NCI-H2196 treated with DMSO at 0.1 percent for 48 hours (cell line): ENCODE results near the gene MLNR.

Source experiments
- DNase-seq: peaks from one replicate; lab custom pipeline; 2025; ENCODE audit not compliant: unreplicated experiment; lab: John Stamatoyannopoulos, UW

Gene MLNR

DNA sequence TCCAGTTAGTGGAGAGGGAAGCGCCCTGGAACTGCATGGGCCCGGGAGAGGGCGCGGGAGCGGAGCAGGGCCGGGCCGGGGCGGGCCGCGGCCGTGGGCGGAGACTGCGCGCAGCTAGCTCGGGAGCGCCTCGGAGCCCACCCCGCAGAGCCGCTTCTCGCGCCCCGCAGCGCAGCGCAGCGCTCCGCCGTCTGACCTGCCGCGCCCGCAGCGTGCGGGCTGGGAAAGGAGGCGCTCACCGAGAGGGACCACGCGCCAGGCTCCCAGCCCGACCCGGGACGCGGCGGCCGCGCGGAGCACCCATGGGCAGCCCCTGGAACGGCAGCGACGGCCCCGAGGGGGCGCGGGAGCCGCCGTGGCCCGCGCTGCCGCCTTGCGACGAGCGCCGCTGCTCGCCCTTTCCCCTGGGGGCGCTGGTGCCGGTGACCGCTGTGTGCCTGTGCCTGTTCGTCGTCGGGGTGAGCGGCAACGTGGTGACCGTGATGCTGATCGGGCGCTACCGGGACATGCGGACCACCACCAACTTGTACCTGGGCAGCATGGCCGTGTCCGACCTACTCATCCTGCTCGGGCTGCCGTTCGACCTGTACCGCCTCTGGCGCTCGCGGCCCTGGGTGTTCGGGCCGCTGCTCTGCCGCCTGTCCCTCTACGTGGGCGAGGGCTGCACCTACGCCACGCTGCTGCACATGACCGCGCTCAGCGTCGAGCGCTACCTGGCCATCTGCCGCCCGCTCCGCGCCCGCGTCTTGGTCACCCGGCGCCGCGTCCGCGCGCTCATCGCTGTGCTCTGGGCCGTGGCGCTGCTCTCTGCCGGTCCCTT lies at the start of gene MLNR:
TSS of gene MLNR (plus strand) at position 303 of the 820 bp plus-strand sequence. CDS start at position 303, 0 bp downstream.
- DNase-seq = no peak

DNA sequence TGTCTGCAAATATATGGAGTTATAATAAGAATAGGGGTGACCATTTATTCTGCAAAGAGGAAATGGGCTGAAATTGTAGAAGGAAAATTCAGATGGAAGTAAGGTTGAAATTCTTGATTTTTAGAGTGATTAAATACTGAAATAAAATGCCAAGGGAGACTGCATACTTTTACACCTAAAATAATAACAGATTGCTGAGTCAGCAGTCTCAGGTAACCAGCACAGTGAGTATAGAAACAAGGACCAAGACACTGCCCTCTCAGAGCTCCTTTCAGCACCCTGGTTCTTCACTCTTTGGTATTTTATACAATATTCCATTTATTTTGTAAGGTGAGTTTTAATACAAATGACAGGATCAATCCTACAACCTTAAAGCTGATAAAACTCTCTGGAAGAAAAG lies 48.8 kb upstream of the MLNR start:
- no peak for DNase-seq

DNA sequence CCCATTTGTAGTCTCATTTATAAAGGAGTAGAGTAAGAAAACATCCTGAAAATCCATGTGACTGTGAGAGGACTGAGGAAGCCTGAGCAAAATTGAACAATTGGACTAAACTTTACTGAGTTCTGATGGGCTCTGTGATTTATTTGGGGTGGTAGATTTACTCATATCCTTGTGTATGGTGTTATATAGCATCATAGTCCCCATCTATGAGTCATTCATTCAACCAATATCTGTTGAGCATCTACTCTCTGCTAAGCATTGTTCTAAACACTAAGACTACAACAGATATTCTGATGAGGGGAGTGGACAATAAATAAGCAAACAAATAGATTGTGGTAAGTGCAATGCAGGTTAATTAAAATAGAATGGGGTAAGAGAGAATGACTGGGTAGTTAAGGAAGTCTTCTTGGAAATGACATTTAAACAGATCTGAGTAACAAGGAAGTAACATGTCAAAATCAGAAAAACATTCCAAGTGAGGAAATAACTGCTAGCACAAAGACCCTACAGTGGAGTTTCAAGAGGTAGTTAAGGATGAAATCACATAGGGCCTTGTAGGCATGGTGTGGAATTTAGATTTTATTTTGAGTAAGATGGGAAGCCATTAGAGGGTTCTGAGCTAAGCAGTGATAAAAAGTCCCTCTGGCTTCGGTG lies 36.3 kb upstream of the MLNR start:
- DNase-seq = no peak

DNA sequence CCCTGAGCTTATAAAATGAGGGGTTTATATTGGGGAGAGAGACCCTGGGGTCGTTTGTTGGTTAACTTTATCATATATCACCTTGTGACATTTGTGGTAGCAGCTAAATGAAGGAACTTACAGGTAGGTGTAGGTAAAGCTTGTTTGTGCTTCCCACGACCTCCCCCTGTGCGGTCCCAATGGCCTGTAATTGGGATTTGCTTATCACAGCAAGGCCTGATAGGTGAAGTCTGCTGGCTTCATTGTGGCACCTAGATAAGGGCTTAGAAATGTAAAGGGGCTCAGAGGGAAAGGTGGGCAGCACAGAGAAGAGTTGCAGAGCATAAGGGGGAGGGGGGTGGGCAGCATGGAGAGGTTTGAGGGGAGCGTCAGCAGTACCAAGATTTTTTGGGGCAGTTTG lies 35.5 kb upstream of the MLNR start:
- no peak for DNase-seq

- DNase-seq = no peak
Observed at GRCh38 chr13:49185264-49185663, 34.9 kb upstream of the MLNR start.

DNA sequence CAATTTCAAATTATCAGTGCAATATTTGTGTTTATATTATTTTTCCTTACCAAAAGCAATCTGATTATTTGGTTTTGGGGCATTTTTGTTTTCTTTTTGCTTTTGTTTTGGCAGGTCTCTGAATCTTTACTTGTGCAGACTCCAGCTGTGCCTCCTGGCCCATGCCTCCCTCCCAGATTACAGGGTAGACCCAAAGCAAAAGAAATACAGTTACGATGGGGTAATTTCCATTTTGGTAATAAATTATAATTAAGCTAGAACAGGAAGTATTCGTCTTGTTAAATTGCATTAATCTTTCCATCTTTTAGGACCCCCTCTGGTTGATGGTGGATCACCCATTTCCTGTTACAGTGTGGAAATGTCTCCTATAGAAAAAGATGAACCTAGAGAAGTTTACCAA lies 29.2 kb upstream of the MLNR start:
- no peak for DNase-seq

DNA sequence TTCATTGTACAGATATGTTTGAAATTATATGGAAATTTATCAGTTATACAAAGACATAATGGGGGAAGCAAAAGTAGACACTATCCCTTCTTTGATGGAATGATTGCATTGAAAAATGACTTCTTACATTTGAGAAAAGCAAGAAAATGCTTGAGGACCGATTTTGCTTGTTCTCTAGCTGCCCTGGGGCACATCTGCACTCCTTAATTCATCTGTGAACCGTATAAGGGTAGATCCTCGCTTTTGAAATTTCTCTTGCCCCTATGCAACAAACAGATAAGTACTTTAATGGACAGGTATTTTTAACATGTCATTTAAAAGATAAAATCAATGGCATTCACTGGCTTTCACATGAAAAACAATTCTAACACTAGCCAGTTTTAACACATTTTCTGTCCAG lies 13.5 kb upstream of the MLNR start:
- no peak for DNase-seq

GRCh38 chr13:49208619-49209018 lies 11.5 kb upstream of the MLNR start:
- DNase-seq = no peak

GRCh38 chr13:49210114-49210513 lies 10.0 kb upstream of the MLNR start:
- DNase-seq = no peak

- DNase-seq = no peak
Observed at GRCh38 chr13:49210669-49211068, 9.5 kb upstream of the MLNR start.

DNA sequence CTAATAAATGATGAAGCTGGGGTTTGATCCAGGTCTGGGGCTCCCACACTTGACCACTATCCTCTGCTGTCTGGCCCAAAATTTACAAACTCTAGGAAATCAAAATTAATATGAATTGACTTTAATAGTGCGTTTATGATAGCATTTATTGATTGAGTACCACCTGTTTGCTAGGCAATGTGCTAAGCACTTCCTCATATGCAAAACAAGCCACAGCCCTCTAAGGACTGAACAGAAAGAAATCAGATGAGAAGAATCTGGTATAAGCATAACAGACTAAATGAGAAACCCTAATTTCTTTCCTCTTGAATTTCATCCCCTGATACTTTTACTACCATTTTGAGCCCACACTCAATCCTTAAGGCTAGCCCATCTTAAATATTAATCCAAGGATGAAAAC lies 6.6 kb upstream of the MLNR start:
- no peak for DNase-seq

DNA sequence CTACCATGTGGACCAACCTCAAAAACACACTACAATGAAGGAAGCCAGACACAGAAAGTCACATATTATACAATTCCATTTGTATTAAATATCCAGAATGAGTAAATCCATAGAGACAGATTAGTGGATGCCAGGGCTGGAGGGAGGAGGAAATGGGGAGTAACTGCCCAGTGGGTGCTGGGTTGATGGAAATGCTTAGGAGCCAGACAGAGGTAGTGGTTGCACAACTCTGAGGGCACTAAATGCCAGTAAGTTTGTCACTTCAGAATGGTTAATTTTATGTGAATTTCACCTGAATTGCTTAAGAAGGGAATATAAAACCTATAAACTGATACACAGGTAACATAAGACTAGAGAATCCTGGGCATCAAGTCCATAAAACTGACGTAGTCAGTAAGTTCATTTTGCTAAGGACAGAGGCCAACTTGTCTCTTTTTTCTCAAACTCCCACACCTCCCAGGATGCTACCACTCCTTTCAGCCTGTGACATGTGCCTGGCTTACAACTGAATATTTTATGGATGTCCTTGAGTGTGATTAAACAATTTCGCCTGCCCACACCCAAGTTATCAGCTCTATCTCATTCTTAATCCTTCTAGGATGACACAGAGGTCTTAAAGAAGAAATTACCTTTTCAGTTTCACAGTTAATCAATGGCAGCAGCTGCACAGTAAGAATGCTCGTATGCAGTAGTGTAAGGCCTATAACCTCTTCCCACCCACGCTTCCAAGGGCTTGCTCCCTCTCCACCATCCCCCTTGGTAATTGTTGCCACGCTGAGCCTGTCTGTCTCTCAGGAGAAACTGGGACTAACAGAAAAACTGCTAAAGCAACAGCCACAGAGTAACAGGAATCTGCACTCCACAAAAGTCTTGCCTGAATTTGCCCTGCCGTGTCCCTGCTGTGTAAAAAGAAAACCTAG lies 5.9 kb upstream of the MLNR start:
- no peak for DNase-seq

DNA sequence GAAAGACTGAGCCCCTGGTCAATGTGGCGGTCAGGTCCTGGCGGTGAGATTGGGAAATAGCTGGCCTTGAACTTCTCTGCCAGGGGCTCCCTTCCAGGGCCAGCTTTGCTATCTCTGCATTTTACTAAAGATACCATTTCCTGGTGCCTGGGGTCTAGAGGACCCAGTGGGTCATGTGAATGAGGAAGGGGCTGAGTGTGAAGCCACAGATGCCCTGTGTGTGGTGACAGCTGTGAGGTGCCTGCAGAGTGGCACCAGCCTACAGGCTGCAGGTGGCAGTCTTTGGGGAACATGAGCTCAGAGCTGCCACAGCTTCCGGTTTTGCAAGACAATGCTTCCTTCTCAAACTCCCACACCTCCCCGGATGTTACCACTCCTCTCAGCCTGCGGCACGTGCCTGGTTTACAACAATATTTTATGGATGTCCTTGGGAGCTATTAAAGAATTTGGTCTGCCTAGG lies 5.2 kb upstream of the MLNR start:
- no peak for DNase-seq

GRCh38 chr13:49216334-49216733 lies 3.8 kb upstream of the MLNR start:
- DNase-seq = no peak

- DNase-seq = no peak
Observed at GRCh38 chr13:49217962-49218492, 2.1 kb upstream of the MLNR start.

DNA sequence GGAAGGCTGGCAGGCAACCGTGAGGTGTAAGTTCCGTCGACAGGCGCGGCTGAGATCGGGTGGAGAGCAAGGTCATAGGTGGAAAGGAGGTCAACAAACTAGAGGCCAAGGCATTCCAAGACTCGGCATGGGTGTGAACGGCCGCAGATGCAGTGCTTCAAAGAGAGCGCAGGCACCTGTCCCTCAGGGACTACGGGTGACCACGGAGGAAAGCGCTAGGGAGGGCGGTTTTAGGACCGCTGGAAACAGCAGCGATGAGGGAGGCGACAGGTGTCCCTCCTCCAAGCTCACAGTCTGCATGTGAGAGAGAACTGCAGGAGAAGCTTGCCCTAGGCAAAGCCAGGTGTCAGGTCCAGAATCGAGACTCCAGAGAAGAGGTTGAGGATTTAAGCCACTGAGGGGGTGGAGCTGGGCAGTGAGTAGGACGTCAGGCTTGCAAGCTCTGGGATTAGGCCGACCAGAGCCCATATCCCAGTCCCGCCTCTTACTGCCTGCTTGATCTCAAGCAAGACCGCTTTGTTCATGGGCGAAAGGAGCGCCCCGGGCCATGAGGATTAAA lies 1.6 kb upstream of the MLNR start:
- DNase-seq = no peak

DNA sequence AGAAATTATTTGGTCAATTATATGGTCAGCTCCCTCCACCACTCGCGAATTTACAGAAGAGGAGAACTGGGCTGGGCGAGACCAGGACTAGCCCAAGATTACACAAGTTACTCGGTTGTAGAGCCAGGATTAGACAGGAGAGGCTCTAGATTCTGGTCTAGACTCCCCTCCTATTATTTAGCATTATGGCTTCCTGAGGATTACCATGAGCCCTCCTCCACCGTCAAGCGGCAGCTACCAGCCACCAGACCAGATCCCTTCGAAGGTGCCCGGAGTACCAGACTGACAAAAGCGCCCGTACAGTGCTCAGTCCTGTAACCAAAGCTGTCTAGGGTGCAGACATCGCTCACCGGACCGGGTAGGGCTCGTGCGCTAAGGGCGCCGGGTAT lies 497 bp upstream of the MLNR start:
- no peak for DNase-seq

DNA sequence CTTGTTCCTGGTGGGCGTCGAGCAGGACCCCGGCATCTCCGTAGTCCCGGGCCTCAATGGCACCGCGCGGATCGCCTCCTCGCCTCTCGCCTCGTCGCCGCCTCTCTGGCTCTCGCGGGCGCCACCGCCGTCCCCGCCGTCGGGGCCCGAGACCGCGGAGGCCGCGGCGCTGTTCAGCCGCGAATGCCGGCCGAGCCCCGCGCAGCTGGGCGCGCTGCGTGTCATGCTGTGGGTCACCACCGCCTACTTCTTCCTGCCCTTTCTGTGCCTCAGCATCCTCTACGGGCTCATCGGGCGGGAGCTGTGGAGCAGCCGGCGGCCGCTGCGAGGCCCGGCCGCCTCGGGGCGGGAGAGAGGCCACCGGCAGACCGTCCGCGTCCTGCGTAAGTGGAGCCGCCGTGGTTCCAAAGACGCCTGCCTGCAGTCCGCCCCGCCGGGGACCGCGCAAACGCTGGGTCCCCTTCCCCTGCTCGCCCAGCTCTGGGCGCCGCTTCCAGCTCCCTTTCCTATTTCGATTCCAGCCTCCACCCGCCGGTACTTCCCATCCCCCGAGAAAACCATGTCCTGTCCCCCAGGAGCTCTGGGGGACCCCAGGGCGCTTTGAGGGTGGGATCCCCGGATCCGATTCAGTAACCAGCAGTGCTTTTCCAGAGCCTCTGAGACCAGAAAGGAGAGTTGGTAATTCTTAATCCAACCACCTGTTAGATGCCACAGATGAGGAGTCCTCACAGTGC lies 885 bp downstream of the MLNR start:
- DNase-seq = no peak

DNA sequence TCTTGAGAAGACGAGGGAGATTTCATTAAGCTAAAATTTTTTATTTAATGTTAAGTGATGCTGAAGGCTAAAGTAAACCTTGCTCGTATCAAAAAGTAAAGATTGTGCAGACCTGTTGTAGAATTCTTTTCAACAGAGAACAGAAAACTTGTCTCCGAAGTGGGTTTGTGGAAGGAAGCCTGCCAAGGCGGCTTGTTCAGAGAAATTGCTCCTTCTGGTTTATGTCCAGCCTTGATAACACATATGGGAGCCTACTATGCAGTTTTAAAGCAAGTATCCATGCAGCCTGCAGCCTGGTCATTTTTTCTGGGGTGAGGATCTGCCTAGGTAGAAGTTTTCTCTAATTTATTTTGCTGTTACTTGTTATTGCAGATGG lies 1.4 kb downstream of the MLNR start:
- no peak for DNase-seq
